Measurements from ENCODE around the gene CNTNAP2.

- TF ChIP-seq CTCF (conservative IDR thresholded peaks at IDR 0.05 in 1 of 2, IDR thresholded peaks at IDR 0.05 in 1 of 2; ENCODE audit: low read depth in 1 of 2, low read length in 2 of 2), result no peak
- TF ChIP-seq EZH2 (IDR thresholded peaks at IDR 0.05; ENCODE audit: low read length, missing control alignments), result no peak
Measured at GRCh38 chr7:148162808-148163207, 2046.2 kb downstream of the CNTNAP2 start.

All from fibroblast of lung (primary cell).